ENCODE data around the gene R3HDM2. TPM values are rescaled to one million over a fixed set of nuclear protein-coding genes. Genes with fewer than 3 reads are reported as not detected.
A peak's percentile ranks its signal among the peaks of the same experiment; 100 is the strongest.

Gene R3HDM2
- total and polyA plus RNA-seq, 2 of the 13 experiments (the other 11 are each of a cell fraction or from before 2014, with no cell fraction given), result 11.1 to 23.5 TPM

DNA sequence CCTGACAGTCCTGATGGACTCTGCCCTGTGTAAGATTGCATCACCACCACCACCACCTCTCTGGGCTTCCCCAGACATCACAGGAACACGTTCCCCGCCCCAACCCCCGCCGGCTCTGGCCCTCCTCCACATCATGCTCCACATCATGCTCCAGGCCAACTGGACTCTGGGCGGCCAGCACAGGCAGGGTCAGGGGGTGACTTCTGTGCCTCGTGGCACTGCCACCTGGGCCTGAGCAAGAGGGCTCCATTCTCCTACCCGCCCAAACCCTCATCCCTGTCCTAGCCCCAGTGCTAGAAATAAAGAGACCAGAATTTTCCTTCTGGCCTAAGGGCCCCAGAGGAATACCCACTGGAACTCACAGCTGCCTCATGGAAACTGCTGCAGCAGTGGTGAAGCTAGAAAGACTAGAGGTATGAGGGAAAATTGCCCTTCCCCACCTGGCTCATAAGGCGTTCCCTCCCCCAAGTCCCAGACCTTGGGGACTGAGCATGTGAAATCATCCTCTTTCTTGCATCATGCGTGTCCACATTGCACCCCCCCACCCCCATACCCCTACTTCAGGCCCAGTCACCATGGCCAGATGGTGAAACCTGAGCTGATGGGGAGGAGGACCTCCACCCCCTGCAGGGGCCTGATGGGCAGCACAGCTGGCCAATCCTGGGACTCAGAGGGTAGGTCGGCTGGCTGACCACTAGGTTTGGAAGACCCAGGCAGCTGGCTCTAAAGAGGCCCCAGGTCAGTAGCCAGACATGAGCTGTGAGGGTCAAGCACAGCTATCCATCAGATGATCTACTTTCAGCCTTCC is 23.9 kb upstream of the R3HDM2 start, which contains the start of gene INHBE (continued):
- TF ChIP-seq ARID2 (CRISPR knock-in tag; IDR thresholded peaks at IDR 0.05; ENCODE audit: borderline replicate concordance) (peak; percentile 62; the same call in 1 of the 2 replicates), ZNF879 (CRISPR knock-in tag; IDR thresholded peaks at IDR 0.05) (no peak), PAX8 (CRISPR knock-in tag; IDR thresholded peaks at IDR 0.05; ENCODE audit: borderline replicate concordance) (no peak), ZBTB38 (CRISPR knock-in tag; IDR thresholded peaks at IDR 0.05) (peak; percentile 42; the same call in 1 of the 2 replicates), ZFP62 (CRISPR knock-in tag; IDR thresholded peaks at IDR 0.05) (no peak), MEIS2 (CRISPR knock-in tag; IDR thresholded peaks at IDR 0.05) (peak; percentile 94), ZNF574 (CRISPR knock-in tag; IDR thresholded peaks at IDR 0.05) (peak; percentile 71), SALL1 (CRISPR knock-in tag; IDR thresholded peaks at IDR 0.05) (peak; percentile 94), ZBTB43 (CRISPR knock-in tag; conservative IDR thresholded peaks at IDR 0.05) (peak; percentile 22; the same call in 1 of the 2 replicates), MLLT10 (CRISPR knock-in tag; IDR thresholded peaks at IDR 0.05) (no peak), MYC (CRISPR knock-in tag; IDR thresholded peaks at IDR 0.05; ENCODE audit: borderline replicate concordance) (peak; percentile 99), KDM1A (CRISPR knock-in tag; IDR thresholded peaks at IDR 0.05) (peak; percentile 75; the same call in 1 of the 2 replicates), ZNF749 (CRISPR knock-in tag; IDR thresholded peaks at IDR 0.05; ENCODE audit: borderline replicate concordance) (peak; percentile 80; the same call in 1 of the 2 replicates), ZNF710 (CRISPR knock-in tag; IDR thresholded peaks at IDR 0.05; ENCODE audit: borderline replicate concordance) (peak; percentile 39; the same call in 1 of the 2 replicates), CHD4 (IDR thresholded peaks at IDR 0.05; ENCODE audit: borderline replicate concordance, low read length) (peak; percentile 72; the same call in 1 of the 2 replicates)
- TF ChIP-seq, protein P1, sequence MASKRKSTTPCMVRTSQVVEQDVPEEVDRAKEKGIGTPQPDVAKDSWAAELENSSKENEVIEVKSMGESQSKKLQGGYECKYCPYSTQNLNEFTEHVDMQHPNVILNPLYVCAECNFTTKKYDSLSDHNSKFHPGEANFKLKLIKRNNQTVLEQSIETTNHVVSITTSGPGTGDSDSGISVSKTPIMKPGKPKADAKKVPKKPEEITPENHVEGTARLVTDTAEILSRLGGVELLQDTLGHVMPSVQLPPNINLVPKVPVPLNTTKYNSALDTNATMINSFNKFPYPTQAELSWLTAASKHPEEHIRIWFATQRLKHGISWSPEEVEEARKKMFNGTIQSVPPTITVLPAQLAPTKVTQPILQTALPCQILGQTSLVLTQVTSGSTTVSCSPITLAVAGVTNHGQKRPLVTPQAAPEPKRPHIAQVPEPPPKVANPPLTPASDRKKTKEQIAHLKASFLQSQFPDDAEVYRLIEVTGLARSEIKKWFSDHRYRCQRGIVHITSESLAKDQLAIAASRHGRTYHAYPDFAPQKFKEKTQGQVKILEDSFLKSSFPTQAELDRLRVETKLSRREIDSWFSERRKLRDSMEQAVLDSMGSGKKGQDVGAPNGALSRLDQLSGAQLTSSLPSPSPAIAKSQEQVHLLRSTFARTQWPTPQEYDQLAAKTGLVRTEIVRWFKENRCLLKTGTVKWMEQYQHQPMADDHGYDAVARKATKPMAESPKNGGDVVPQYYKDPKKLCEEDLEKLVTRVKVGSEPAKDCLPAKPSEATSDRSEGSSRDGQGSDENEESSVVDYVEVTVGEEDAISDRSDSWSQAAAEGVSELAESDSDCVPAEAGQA (IDR thresholded peaks at IDR 0.05; ENCODE audit: low read depth), result peak; percentile 7; the same call in 1 of the 2 replicates
- TF ChIP-seq, protein P1 (CRISPR knock-in tag; IDR thresholded peaks at IDR 0.05; ENCODE audit: borderline replicate concordance), result no peak
